H9 (cell line): ENCODE measurements around the gene NSL1. TPM values are rescaled to one million over a fixed set of nuclear protein-coding genes. Genes with fewer than 3 reads are reported as not detected.

ENCODE experiments used
- DNase-seq: peaks from one replicate; pipeline ENCODE4 v3.0.0-alpha.2; 2017
- H2AFZ ChIP-seq: one replicate; pipeline ENCODE4 v1.6.1; 2013; ENCODE audit warnings: mild to moderate bottlenecking, low read length, control low read depth, moderate library complexity
- H2AK5ac ChIP-seq: 2 replicates; pipeline ENCODE4 v1.6.1; 2013; ENCODE audit warnings: low read length, control low read depth, mixed read lengths; ENCODE audit not compliant: insufficient read length
- H2BK120ac ChIP-seq: one replicate; pipeline ENCODE4 v1.6.1; 2013; ENCODE audit warnings: low read depth, mild to moderate bottlenecking, low read length, control low read depth, inconsistent platforms; ENCODE audit not compliant: poor library complexity, severe bottlenecking
- H2BK12ac ChIP-seq: 2 replicates; pipeline ENCODE4 v1.6.1; 2013; ENCODE audit warnings: low read length, control low read depth, mixed read lengths, low read depth; ENCODE audit not compliant: insufficient read length
- H2BK15ac ChIP-seq: 2 replicates; pipeline ENCODE4 v1.6.1; 2013; ENCODE audit warnings: low read depth, low read length, control low read depth
- H2BK20ac ChIP-seq: one replicate; pipeline ENCODE4 v1.6.1; 2013; ENCODE audit warnings: low read depth, mild to moderate bottlenecking, low read length, control low read depth, inconsistent platforms; ENCODE audit not compliant: poor library complexity, severe bottlenecking
- H2BK5ac ChIP-seq: 2 replicates; pipeline ENCODE4 v1.6.1; 2013; ENCODE audit warnings: low read length, control low read depth, mixed read lengths; ENCODE audit not compliant: insufficient read length
- H3K14ac ChIP-seq: 2 replicates; pipeline ENCODE4 v1.6.1; 2013; ENCODE audit warnings: low read length, control low read depth; ENCODE audit not compliant: insufficient read depth
- H3K18ac ChIP-seq: 2 replicates; pipeline ENCODE4 v1.6.1; 2013; ENCODE audit warnings: low read depth, mild to moderate bottlenecking, mixed read lengths, low read length, control low read depth; ENCODE audit not compliant: insufficient read length
- H3K23ac ChIP-seq: 2 replicates; pipeline ENCODE4 v1.6.1; 2013; ENCODE audit warnings: low read length, control low read depth, mixed read lengths, low read depth; ENCODE audit not compliant: insufficient read length
- H3K23me2 ChIP-seq: 2 replicates; pipeline ENCODE4 v1.6.1; 2013; ENCODE audit warnings: low read depth, mild to moderate bottlenecking, mixed read lengths, low read length, control low read depth; ENCODE audit not compliant: insufficient read length, poor library complexity, severe bottlenecking
- H3K27ac ChIP-seq: 2 replicates; pipeline ENCODE4 v1.5.1; 2013; ENCODE audit warnings: low read length, control low read depth, mixed read lengths, low read depth; ENCODE audit not compliant: insufficient read length
- H3K27me3 ChIP-seq: 2 replicates; pipeline ENCODE4 v1.6.1; 2013; ENCODE audit warnings: low read length, control low read depth, inconsistent platforms; ENCODE audit not compliant: insufficient read depth
- H3K4ac ChIP-seq: 2 replicates; pipeline ENCODE4 v1.6.1; 2013; ENCODE audit warnings: low read depth, mild to moderate bottlenecking, control low read depth, inconsistent platforms, low read length, moderate library complexity
- H3K4me1 ChIP-seq: 2 replicates; pipeline ENCODE4 v1.6.1; 2013; ENCODE audit warnings: low read length, control low read depth, inconsistent platforms; ENCODE audit not compliant: insufficient read depth
- H3K4me2 ChIP-seq: 2 replicates; pipeline ENCODE4 v1.6.1; 2013; ENCODE audit warnings: low read length, control low read depth, mixed read lengths; ENCODE audit not compliant: insufficient read length, insufficient read depth
- H3K56ac ChIP-seq: 2 replicates; pipeline ENCODE4 v1.6.1; 2013; ENCODE audit warnings: low read depth, mild to moderate bottlenecking, mixed read lengths, low read length, control low read depth; ENCODE audit not compliant: insufficient read length
- H3K79me1 ChIP-seq: 2 replicates; pipeline ENCODE4 v1.6.1; 2013; ENCODE audit warnings: low read depth, mild to moderate bottlenecking, moderate library complexity, low read length, control low read depth, inconsistent platforms; ENCODE audit not compliant: insufficient read depth, poor library complexity, severe bottlenecking
- H3K79me2 ChIP-seq: 2 replicates; pipeline ENCODE4 v1.6.1; 2013; ENCODE audit warnings: low read length, control low read depth, inconsistent platforms; ENCODE audit not compliant: insufficient read depth
- H3K9ac ChIP-seq: 2 replicates; pipeline ENCODE4 v1.6.1; 2013; ENCODE audit warnings: low read length, control low read depth, mixed read lengths; ENCODE audit not compliant: insufficient read length; ENCODE audit errors: extremely low read depth
- H3K9me3 ChIP-seq: one replicate; pipeline ENCODE4 v1.6.1; 2013; ENCODE audit warnings: low read depth, low read length, inconsistent platforms; ENCODE audit not compliant: control insufficient read depth
- H3T11ph ChIP-seq: one replicate; pipeline ENCODE4 v1.6.1; 2013; ENCODE audit warnings: mild to moderate bottlenecking, low read length, control low read depth, inconsistent platforms
- H4K20me1 ChIP-seq: one replicate; pipeline ENCODE4 v1.6.1; 2013; ENCODE audit not compliant: control insufficient read depth, insufficient read length, insufficient read depth
- H4K5ac ChIP-seq: 2 replicates; pipeline ENCODE4 v1.6.1; 2013; ENCODE audit warnings: low read depth, mild to moderate bottlenecking, mixed read lengths, low read length, control low read depth; ENCODE audit not compliant: insufficient read length
- H4K8ac ChIP-seq: replicated peaks from 2 replicates; pipeline ENCODE4 v1.6.1; 2013; ENCODE audit warnings: low read length, control low read depth, mixed read lengths, low read depth; ENCODE audit not compliant: insufficient read length
- H4K91ac ChIP-seq: 2 replicates; pipeline ENCODE4 v1.6.1; 2013; ENCODE audit warnings: low read depth, mild to moderate bottlenecking, moderate library complexity, mixed read lengths, low read length, control low read depth; ENCODE audit not compliant: insufficient read length
- H3K27ac Mint-ChIP-seq, 3 experiments: 2 replicates in 2 of 3; 3 replicates in 1 of 3; pipeline ENCODE4 v1.8.0; 2020 to 2021; ENCODE audit warnings: mixed read lengths in 3 of 3, mild to moderate bottlenecking in 1 of 3, moderate library complexity in 1 of 3
- H3K27me3 Mint-ChIP-seq: 2 replicates; pipeline ENCODE4 v1.8.0; 2021; ENCODE audit warnings: low read depth, mild to moderate bottlenecking, moderate library complexity, mixed read lengths
- H3K36me3 Mint-ChIP-seq, 3 experiments: 2 replicates in 2 of 3; 3 replicates in 1 of 3; pipeline ENCODE4 v1.8.0; 2020 to 2021; ENCODE audit warnings: low read depth in 3 of 3, mixed read lengths in 3 of 3; ENCODE audit not compliant: insufficient read depth in 1 of 3
- H3K4me1 Mint-ChIP-seq, 2 experiments: 2 replicates each; pipeline ENCODE4 v1.8.0; 2020; ENCODE audit warnings: mixed read lengths in 2 of 2
- H3K4me3 Mint-ChIP-seq, 2 experiments: 2 replicates in 1 of 2; 3 replicates in 1 of 2; pipeline ENCODE4 v1.8.0; 2020 to 2021; ENCODE audit warnings: mild to moderate bottlenecking in 2 of 2, mixed read lengths in 2 of 2, moderate library complexity in 1 of 2
- H3K9me3 Mint-ChIP-seq, 2 experiments: 2 replicates in 1 of 2; 3 replicates in 1 of 2; pipeline ENCODE4 v1.8.0; 2020; ENCODE audit warnings: mild to moderate bottlenecking in 2 of 2, mixed read lengths in 2 of 2, moderate library complexity in 1 of 2
- CTCF ChIP-seq: fragments of 200-600 bp; sonication (generic); conservative IDR thresholded peaks from 3 replicates; pipeline ENCODE4 v1.8.0; 2021; ENCODE audit warnings: antibody characterized with exemption, mild to moderate bottlenecking
- WGBS: extraction: QIAGEN DNeasy Blood & Tissue Kit; methylation state at CpG from one replicate; pipeline ENCODE4 v1.1.7; 2013; ENCODE audit warnings: missing lambda C conversion rate, low lambda C conversion rate, mixed read lengths; ENCODE audit not compliant: insufficient read length; ENCODE audit errors: extremely low coverage; 5-methylcytosine and 5-hydroxymethylcytosine counted together
- total RNA-seq: library from RNA; stranded (reverse); gene quantifications from 2 replicates; pipeline ENCODE4 v1.2.1, GENCODE V29; 2021

NSL1 gene
- total RNA-seq, 1 experiment from 2014 or later, result 49.3 TPM

GRCh38 chr1:212828395-212828794 lies 36.8 kb upstream of the NSL1 start:
- Histone ChIP-seq H2BK5ac (no peak overlapping the region), H4K91ac (no peak overlapping the region), H4K20me1 (no peaks in the 10 kb centered on the region), H2AK5ac (no peak overlapping the region), H3T11ph (no peak overlapping the region), H2BK15ac (no peak overlapping the region), H2BK120ac (no peak overlapping the region), H3K9ac (no peak overlapping the region), H3K14ac (no peak overlapping the region), H3K4me1 (no peaks in the 10 kb centered on the region; the same call in 1 of the 2 replicates), H3K9me3 (peaks cover 10% of the 10 kb centered on the region), H3K79me1 (no peaks in the 10 kb centered on the region), H3K27ac (no peak overlapping the region), H3K4ac (no peak overlapping the region), H3K27me3 (no peaks in the 10 kb centered on the region), H3K23ac (no peak overlapping the region), H3K79me2 (no peaks in the 10 kb centered on the region), H3K18ac (no peak overlapping the region), H2BK12ac (no peak overlapping the region), H4K5ac (no peak overlapping the region), H4K8ac (no peak overlapping the region), H3K4me2 (no peak overlapping the region), H3K23me2 (no peaks in the 10 kb centered on the region), H2BK20ac (no peak overlapping the region), H2AFZ (no peak overlapping the region), H3K56ac (no peak overlapping the region)
- Mint-ChIP-seq H3K9me3 (peaks cover 20 to 30% of the 10 kb centered on the region in 2 experiments), H3K27ac (peak overlapping the region in 1 of 3 experiments; percentile 88; a peak in 1 of 7 replicates), H3K36me3 (peaks cover 17 to 26% (median 18%) of the 10 kb centered on the region in 3 experiments), H3K27me3 (no peaks in the 10 kb centered on the region; the same call in none of the 2 replicates), H3K4me3 (no peak overlapping the region), H3K4me1 (peaks cover 6 to 9% of the 10 kb centered on the region in 2 experiments; a peak in 3 of 4 replicates)
- DNase-seq, result no peak
- WGBS, result no CpG with 5 or more reads among the region's 2 CpGs
- TF ChIP-seq CTCF, result no peak
